SW480 (cell line): Measurements from ENCODE around the gene KRTAP12-4.
A peak's percentile ranks its signal among the peaks of the same experiment; 100 is the strongest.
"Not testable (repeated sequence)": the region's sequence is repeated elsewhere in the genome, so short reads cannot be mapped to it uniquely, and the experiment has no call there.

ENCODE experiments used
- DNase-seq: peaks from one replicate; pipeline ENCODE4 v3.0.0-alpha.2; 2016; ENCODE audit warnings: low spot score

The KRTAP12-4 gene

GRCh38 chr21:44686843-44687561, 32.5 kb upstream of the KRTAP12-4 start:
- no peak for DNase-seq

- no peak for DNase-seq
These were observed 31.7 kb upstream of the KRTAP12-4 start for GRCh38 chr21:44686000-44686781.

- not testable (repeated sequence) for DNase-seq
These were observed 30.6 kb upstream of the KRTAP12-4 start for GRCh38 chr21:44685050-44685449.

GRCh38 chr21:44684483-44684882, 30.0 kb upstream of the KRTAP12-4 start:
- DNase-seq = no peak

GRCh38 chr21:44684077-44684476, 29.6 kb upstream of the KRTAP12-4 start:
- no peak for DNase-seq

- DNase-seq = no peak
These were observed 28.2 kb upstream of the KRTAP12-4 start for GRCh38 chr21:44682580-44683151.

- no peak for DNase-seq
These were observed 27.6 kb upstream of the KRTAP12-4 start, which contains the start of gene KRTAP12-1 for GRCh38 chr21:44681861-44682579. KRTAP12-1 (minus strand) TSS chr21:44682163; CDS start chr21:44682123, 40 bp downstream.

GRCh38 chr21:44681152-44681551, 26.7 kb upstream of the KRTAP12-4 start:
- DNase-seq = no peak

GRCh38 chr21:44677881-44678280, 23.4 kb upstream of the KRTAP12-4 start:
- DNase-seq = no peak

- DNase-seq = no peak
These were observed 17.5 kb upstream of the KRTAP12-4 start for GRCh38 chr21:44671911-44672310.

- DNase-seq = no peak
These were observed 16.4 kb upstream of the KRTAP12-4 start for GRCh38 chr21:44670642-44671432.

- no peak for DNase-seq
These were observed 13.2 kb upstream of the KRTAP12-4 start for GRCh38 chr21:44667612-44668011.

GRCh38 chr21:44666401-44667320, 12.2 kb upstream of the KRTAP12-4 start, which contains the start of gene KRTAP12-2:
KRTAP12-2 (minus strand) TSS chr21:44666927; CDS start chr21:44666886, 41 bp downstream.
- DNase-seq = no peak

- no peak for DNase-seq
These were observed 10.2 kb upstream of the KRTAP12-4 start for GRCh38 chr21:44664691-44665090.

- not testable (repeated sequence) for DNase-seq
These were observed 7.1 kb upstream of the KRTAP12-4 start for GRCh38 chr21:44661567-44661966.

GRCh38 chr21:44658913-44659595, 4.6 kb upstream of the KRTAP12-4 start:
- DNase-seq = peak; percentile 41

- no peak for DNase-seq
These were observed 4.1 kb upstream of the KRTAP12-4 start for GRCh38 chr21:44658541-44658910.

- DNase-seq = no peak
These were observed 3.4 kb upstream of the KRTAP12-4 start, which contains the start of gene KRTAP12-3 for GRCh38 chr21:44657635-44658540. KRTAP12-3 (plus strand) TSS chr21:44657932; CDS start chr21:44657980, 48 bp downstream.
